ENCODE results near the gene CACFD1. TPM values are rescaled to one million over a fixed set of nuclear protein-coding genes. Genes with fewer than 3 reads are reported as not detected.
A peak's percentile ranks its signal among the peaks of the same experiment; 100 is the strongest.

The CACFD1 gene
- total and polyA plus RNA-seq, 9 of the 15 experiments (the other 6 are each of a cell fraction or from before 2014, with no cell fraction given), result 0.11 to 1.4 (median 1.1) TPM; not detected in 2

GRCh38 chr9:133454943-133455673 lies 4.7 kb upstream of the CACFD1 start:
- BruUV-seq (replicated peaks), result no TSS peak
- intact Hi-C loops (cut with micrococcal nuclease), result no loop called here
- DNase-seq (ENCODE audit: extremely low read depth in 1 of 4, low spot score in 3 of 4) (no peak), ATAC-seq (no peak), FAIRE-seq (no peak)
- WGBS (ENCODE audit: insufficient coverage, low coverage, missing lambda C conversion rate), result 15% methylated on average over 17 of the region's 20 CpGs
- CTCF ChIA-PET (ENCODE audit: low intra/inter-chr PET ratio), result no interaction called here
- H3K9me3 ChIP-seq (replicated peaks; ENCODE audit: control insufficient read depth, insufficient read depth, low read depth, low read length), result no peaks in the 10 kb centered on the region
- no peak overlapping the region; a peak in 1 of 4 replicates for H3K9ac ChIP-seq (ENCODE audit: insufficient read depth in 1 of 2, low read depth in 2 of 2, low read length in 2 of 2)
- peaks cover 19 to 62% of the 10 kb centered on the region in 2 experiments; a peak in 4 of 5 replicates for H3K27me3 ChIP-seq (ENCODE audit: control insufficient read depth in 2 of 2, insufficient read depth in 2 of 2, low read length in 2 of 2)
- H3K27ac ChIP-seq (ENCODE audit: extremely low read depth, low read depth, low read length), result no peak overlapping the region
- in situ Hi-C loops (cut with MboI), result no loop called here
- H4K20me1 ChIP-seq (replicated peaks; ENCODE audit: control insufficient read depth, insufficient read depth, low read length), result peaks cover 11% of the 10 kb centered on the region
- H3K4me2 ChIP-seq (ENCODE audit: insufficient read depth, low read length), result no peak overlapping the region
- TF ChIP-seq ESRRA (IDR thresholded peaks at IDR 0.05; ENCODE audit: borderline replicate concordance, low read depth) (peak; percentile 87), CTBP1 (IDR thresholded peaks at IDR 0.05; ENCODE audit: borderline replicate concordance) (no peak)
- H3K36me3 ChIP-seq (ENCODE audit: control insufficient read depth, insufficient read depth, low read length), result no peaks in the 10 kb centered on the region
- H3K79me2 ChIP-seq (ENCODE audit: control insufficient read depth, insufficient read depth, low read length), result no peaks in the 10 kb centered on the region
- no peak overlapping the region for H2AFZ ChIP-seq (ENCODE audit: low read depth, low read length)
- H3K4me1 ChIP-seq (replicated peaks in 1 of 2; ENCODE audit: control insufficient read depth in 2 of 2, insufficient read depth in 2 of 2, low read length in 2 of 2), result peaks cover 5 to 32% of the 10 kb centered on the region in 2 experiments; a peak in 3 of 5 replicates
- H3K9me1 ChIP-seq (ENCODE audit: control insufficient read depth, insufficient read depth, low read length), result peaks cover 11% of the 10 kb centered on the region
- POLR2A ChIA-PET, result interaction anchor here (0.6 to 1.1 kb wide), 3 partner anchors 13 to 253 kb away, joined by 3 read pairs; partner anchors contain the start of gene REXO4
- no peak overlapping the region for H3K4me3 ChIP-seq

- peaks cover 11% of the 10 kb centered on the region for H3K9me1 ChIP-seq (ENCODE audit: control insufficient read depth, insufficient read depth, low read length)
- H3K79me2 ChIP-seq (ENCODE audit: control insufficient read depth, insufficient read depth, low read length), result no peaks in the 10 kb centered on the region
- intact Hi-C loops (cut with micrococcal nuclease), result no loop called here
- no peak overlapping the region for H3K4me3 ChIP-seq
- ChIA-PET POLR2A (no interaction called here), CTCF (ENCODE audit: low intra/inter-chr PET ratio) (no interaction called here)
- H3K4me2 ChIP-seq (ENCODE audit: insufficient read depth, low read length), result no peak overlapping the region
- H3K4me1 ChIP-seq (replicated peaks in 1 of 2; ENCODE audit: control insufficient read depth in 2 of 2, insufficient read depth in 2 of 2, low read length in 2 of 2), result peaks cover 5 to 39% of the 10 kb centered on the region in 2 experiments; a peak in 3 of 5 replicates
- no peak for FAIRE-seq
- no peak for DNase-seq (ENCODE audit: extremely low read depth in 1 of 4, low spot score in 3 of 4)
- no peak overlapping the region for H3K27ac ChIP-seq (ENCODE audit: extremely low read depth, low read depth, low read length)
- H3K36me3 ChIP-seq (ENCODE audit: control insufficient read depth, insufficient read depth, low read length), result no peaks in the 10 kb centered on the region
- in situ Hi-C loops (cut with MboI), result no loop called here
- no peaks in the 10 kb centered on the region for H3K9me3 ChIP-seq (replicated peaks; ENCODE audit: control insufficient read depth, insufficient read depth, low read depth, low read length)
- BruUV-seq (replicated peaks), result no TSS peak
- H4K20me1 ChIP-seq (replicated peaks; ENCODE audit: control insufficient read depth, insufficient read depth, low read length), result peaks cover 11% of the 10 kb centered on the region
- peaks cover 15 to 60% of the 10 kb centered on the region in 2 experiments; a peak in 4 of 5 replicates for H3K27me3 ChIP-seq (ENCODE audit: control insufficient read depth in 2 of 2, insufficient read depth in 2 of 2, low read length in 2 of 2)
- no peak for TF ChIP-seq EGR1 (conservative IDR thresholded peaks at IDR 0.05)
- no peak for TF ChIP-seq PRPF4 (IDR thresholded peaks at IDR 0.05; ENCODE audit: insufficient read depth, low read depth, low read length, poor library complexity, severe bottlenecking)
- TF ChIP-seq ZNF124 (CRISPR knock-in tag; IDR thresholded peaks at IDR 0.05), result no peak
- no peak for TF ChIP-seq DPF2 (IDR thresholded peaks at IDR 0.05)
- 3% methylated on average over 10 of the region's 11 CpGs for WGBS (ENCODE audit: insufficient coverage, low coverage, missing lambda C conversion rate)
- no peak for ATAC-seq
- H3K9ac ChIP-seq (ENCODE audit: insufficient read depth in 1 of 2, low read depth in 2 of 2, low read length in 2 of 2), result no peak overlapping the region
- H2AFZ ChIP-seq (ENCODE audit: low read depth, low read length), result no peak overlapping the region
Measured at GRCh38 chr9:133455936-133456335, 3.8 kb upstream of the CACFD1 start.
